Liver (tissue), 3 donors: ENCODE measurements around the gene MTMR2.

Source experiments
- CTCF ChIP-seq: fragments of 150-350 bp; IDR thresholded peaks from 2 replicates; pipeline ENCODE4 v1.5.1; 2017; ENCODE audit warnings: improper control_type of control experiment, low read depth, low read length; ENCODE audit not compliant: missing input control
- EGR1 ChIP-seq, 2 donors: IDR thresholded peaks; 2 replicates each; pipeline ENCODE4 v1.6.1; 2016 to 2018; ENCODE audit warnings: antibody characterized with exemption in 2 of 2, low read depth in 2 of 2
- FOXA1 ChIP-seq: IDR thresholded peaks from 2 replicates; pipeline ENCODE4 v1.6.1; 2016; ENCODE audit warnings: antibody characterized with exemption
- FOXA2 ChIP-seq: IDR thresholded peaks from 2 replicates; pipeline ENCODE4 v1.6.1; 2016; ENCODE audit warnings: antibody characterized with exemption
- GABPA ChIP-seq, 2 donors: IDR thresholded peaks in 1 of 2; conservative IDR thresholded peaks in 1 of 2; 2 replicates each; pipeline ENCODE4 v1.6.1; 2016; ENCODE audit warnings: antibody characterized with exemption in 2 of 2, mild to moderate bottlenecking in 1 of 2, moderate library complexity in 1 of 2
- HNF4A ChIP-seq, 2 donors: conservative IDR thresholded peaks; 2 replicates each; pipeline ENCODE4 v1.6.1; 2016; ENCODE audit warnings: antibody characterized with exemption in 2 of 2, mild to moderate bottlenecking in 2 of 2
- JUND ChIP-seq, 2 donors: IDR thresholded peaks; 2 replicates each; pipeline ENCODE4 v1.6.1; 2016; ENCODE audit warnings: antibody characterized with exemption in 2 of 2
- MAX ChIP-seq: IDR thresholded peaks from 2 replicates; pipeline ENCODE4 v1.6.1; 2016; ENCODE audit warnings: antibody characterized with exemption
- RAD21 ChIP-seq, 2 donors: IDR thresholded peaks; 2 replicates each; pipeline ENCODE4 v1.6.1; 2016; ENCODE audit warnings: antibody characterized with exemption in 2 of 2, mild to moderate bottlenecking in 2 of 2
- RXRA ChIP-seq, 2 donors: IDR thresholded peaks; 2 replicates each; pipeline ENCODE4 v1.6.1; 2017 to 2018; ENCODE audit warnings: antibody characterized with exemption in 2 of 2, mild to moderate bottlenecking in 1 of 2
- TAF1 ChIP-seq: conservative IDR thresholded peaks from 2 replicates; pipeline ENCODE4 v1.6.1; 2016; ENCODE audit warnings: antibody characterized with exemption, mild to moderate bottlenecking
- YY1 ChIP-seq: IDR thresholded peaks from 2 replicates; pipeline ENCODE4 v1.6.1; 2016; ENCODE audit warnings: antibody characterized with exemption, mild to moderate bottlenecking
- TF ChIP-seq, protein P1 (sequence below): IDR thresholded peaks from 2 replicates; pipeline ENCODE4 v1.6.1; 2016; ENCODE audit warnings: antibody characterized with exemption
- TF ChIP-seq, protein P2 (sequence below): IDR thresholded peaks from 2 replicates; pipeline ENCODE4 v1.6.1; 2016; ENCODE audit warnings: antibody characterized with exemption, mild to moderate bottlenecking
- donor health status: healthy.
- donor health status: healthy.

- TF ChIP-seq CTCF = no peak
- TF ChIP-seq GABPA (IDR thresholded peaks at IDR 0.05 in 1 of 2, conservative IDR thresholded peaks at IDR 0.05 in 1 of 2) = no peak
- no peak for TF ChIP-seq YY1
- TF ChIP-seq EGR1 (IDR thresholded peaks at IDR 0.05; ENCODE audit: low read depth in 2 of 2) = no peak
- no peak for TF ChIP-seq TAF1
- TF ChIP-seq MAX = no peak
- TF ChIP-seq, protein P1, sequence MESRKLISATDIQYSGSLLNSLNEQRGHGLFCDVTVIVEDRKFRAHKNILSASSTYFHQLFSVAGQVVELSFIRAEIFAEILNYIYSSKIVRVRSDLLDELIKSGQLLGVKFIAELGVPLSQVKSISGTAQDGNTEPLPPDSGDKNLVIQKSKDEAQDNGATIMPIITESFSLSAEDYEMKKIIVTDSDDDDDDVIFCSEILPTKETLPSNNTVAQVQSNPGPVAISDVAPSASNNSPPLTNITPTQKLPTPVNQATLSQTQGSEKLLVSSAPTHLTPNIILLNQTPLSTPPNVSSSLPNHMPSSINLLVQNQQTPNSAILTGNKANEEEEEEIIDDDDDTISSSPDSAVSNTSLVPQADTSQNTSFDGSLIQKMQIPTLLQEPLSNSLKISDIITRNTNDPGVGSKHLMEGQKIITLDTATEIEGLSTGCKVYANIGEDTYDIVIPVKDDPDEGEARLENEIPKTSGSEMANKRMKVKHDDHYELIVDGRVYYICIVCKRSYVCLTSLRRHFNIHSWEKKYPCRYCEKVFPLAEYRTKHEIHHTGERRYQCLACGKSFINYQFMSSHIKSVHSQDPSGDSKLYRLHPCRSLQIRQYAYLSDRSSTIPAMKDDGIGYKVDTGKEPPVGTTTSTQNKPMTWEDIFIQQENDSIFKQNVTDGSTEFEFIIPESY = no peak
- no peak for TF ChIP-seq RXRA (IDR thresholded peaks at IDR 0.05)
- TF ChIP-seq, protein P2, sequence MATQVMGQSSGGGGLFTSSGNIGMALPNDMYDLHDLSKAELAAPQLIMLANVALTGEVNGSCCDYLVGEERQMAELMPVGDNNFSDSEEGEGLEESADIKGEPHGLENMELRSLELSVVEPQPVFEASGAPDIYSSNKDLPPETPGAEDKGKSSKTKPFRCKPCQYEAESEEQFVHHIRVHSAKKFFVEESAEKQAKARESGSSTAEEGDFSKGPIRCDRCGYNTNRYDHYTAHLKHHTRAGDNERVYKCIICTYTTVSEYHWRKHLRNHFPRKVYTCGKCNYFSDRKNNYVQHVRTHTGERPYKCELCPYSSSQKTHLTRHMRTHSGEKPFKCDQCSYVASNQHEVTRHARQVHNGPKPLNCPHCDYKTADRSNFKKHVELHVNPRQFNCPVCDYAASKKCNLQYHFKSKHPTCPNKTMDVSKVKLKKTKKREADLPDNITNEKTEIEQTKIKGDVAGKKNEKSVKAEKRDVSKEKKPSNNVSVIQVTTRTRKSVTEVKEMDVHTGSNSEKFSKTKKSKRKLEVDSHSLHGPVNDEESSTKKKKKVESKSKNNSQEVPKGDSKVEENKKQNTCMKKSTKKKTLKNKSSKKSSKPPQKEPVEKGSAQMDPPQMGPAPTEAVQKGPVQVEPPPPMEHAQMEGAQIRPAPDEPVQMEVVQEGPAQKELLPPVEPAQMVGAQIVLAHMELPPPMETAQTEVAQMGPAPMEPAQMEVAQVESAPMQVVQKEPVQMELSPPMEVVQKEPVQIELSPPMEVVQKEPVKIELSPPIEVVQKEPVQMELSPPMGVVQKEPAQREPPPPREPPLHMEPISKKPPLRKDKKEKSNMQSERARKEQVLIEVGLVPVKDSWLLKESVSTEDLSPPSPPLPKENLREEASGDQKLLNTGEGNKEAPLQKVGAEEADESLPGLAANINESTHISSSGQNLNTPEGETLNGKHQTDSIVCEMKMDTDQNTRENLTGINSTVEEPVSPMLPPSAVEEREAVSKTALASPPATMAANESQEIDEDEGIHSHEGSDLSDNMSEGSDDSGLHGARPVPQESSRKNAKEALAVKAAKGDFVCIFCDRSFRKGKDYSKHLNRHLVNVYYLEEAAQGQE = no peak
- no peak for TF ChIP-seq RAD21 (IDR thresholded peaks at IDR 0.05)
- TF ChIP-seq HNF4A (conservative IDR thresholded peaks at IDR 0.05) = no peak
- no peak for TF ChIP-seq JUND (IDR thresholded peaks at IDR 0.05)
- TF ChIP-seq FOXA1 = no peak
- TF ChIP-seq FOXA2 = no peak
Measured at GRCh38 chr11:95950905-95951304, 27.0 kb upstream of the MTMR2 start.
